Islet precursor cell (in vitro differentiated cells): Measurements from ENCODE around the gene PIGT.

Experiments used
- DNase-seq: peaks from one replicate; pipeline ENCODE4 v3.0.0-alpha.2; 2018

The PIGT gene

DNA sequence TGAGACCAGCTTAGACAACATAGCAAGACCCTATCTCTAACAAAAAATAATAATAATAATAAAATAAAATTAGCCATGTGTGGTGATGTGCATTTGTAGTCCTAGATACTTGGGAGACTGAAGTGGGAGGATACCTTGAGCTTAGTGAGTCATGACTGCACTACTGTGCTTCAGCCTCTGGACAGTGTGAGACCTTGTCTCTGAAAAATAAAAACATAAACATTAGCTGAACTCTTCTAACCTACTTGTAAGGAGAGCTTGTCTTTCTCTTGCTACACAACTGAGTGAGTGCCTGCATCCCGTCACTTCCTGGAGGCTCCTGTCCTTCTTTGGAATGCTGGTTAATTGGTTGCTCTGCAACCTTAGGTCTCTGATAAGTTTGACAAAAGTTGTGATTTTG lies 13.0 kb upstream of the PIGT start:
- no peak for DNase-seq

DNA sequence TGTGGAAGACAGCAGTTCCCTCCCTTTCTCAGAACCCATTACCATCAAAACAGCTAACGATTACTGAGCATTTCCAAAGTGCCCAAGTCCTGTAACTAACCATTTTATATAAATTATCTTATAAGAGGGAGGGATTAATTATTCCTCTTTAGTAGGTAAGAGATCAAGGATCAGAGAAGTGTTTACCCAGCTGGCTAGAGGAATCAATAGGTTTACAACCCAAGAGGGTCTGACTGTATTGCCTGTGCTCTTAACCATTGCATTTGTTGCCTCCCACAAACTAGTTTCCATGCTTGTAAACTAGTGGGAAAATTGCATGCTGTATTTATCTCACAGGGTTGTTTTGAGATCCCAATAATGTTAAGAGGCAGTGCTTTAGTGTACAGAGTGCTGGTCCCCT lies 11.5 kb upstream of the PIGT start:
- DNase-seq, result no peak

DNA sequence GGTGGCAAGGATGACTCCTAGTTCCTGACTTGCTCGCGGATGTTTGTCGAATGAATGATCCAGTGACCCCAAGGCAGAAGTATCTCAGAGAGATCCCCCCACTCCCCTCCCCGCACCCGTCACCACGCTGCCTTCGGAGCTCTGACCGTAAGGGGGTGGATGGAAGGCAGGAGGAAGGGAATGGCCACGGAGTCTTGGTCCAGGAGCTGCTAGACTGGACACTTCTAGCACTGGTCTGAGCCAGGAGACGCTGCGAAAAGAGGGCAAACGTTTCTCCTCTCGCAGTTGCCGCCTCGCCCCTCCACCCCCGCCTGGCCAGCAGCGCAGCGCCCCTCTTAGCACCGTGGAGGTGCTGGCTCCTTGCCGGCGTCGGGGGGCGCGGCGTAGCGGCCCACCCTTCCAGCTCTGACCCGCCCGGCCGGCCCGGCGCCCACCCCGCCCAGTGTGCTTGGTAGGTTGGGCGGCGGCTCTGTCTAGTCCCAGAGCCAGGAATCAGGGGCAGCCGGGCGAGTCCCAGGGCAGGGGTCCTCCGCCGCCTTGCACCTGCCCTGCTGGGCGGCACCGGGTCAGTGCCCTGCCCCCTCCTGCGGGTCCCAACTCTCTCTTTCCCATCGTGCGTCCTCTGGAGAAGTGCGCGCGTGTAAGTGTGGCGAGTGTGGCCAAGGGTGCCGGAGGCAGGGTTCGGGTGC lies 10.2 kb upstream of the PIGT start:
- no peak for DNase-seq

DNA sequence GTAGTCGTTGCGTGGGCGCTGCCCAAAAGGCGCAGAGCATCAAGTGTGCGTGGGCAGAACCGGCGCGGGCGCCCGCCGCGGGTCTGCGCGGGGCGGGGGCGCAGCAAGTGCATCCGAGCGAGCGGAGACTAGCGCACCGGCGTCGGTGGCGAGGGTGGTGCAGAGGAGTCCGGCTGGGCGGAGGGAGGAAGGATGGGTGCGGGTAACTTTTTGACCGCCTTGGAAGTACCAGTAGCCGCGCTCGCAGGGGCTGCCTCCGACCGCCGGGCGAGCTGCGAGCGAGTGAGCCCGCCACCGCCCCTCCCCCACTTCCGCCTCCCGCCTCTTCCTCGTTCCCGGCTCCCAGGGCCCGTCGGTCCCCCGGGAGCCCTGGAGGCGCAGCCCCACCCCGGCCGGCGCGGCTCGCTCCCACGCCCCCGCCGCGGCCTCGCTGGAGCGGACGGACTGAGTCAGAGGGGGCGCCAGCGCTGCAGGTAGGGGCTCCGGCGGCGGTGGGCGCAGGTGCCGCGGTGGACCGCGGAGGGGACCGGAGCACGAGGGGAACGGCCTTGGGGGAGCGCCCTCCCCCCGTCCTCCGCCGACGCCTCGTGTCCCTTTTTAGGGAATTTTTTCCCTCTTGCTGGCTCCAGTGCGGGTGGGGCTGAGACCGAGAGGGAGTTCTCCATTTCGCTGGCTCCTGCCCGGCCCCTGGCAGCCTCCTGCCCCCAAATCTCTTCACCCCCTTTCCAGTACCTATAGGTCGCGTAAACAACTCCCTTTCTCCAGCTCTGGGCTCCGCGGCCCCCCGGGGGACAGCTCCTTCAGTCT lies 9.5 kb upstream of the PIGT start:
- DNase-seq, result peak; percentile 66

DNA sequence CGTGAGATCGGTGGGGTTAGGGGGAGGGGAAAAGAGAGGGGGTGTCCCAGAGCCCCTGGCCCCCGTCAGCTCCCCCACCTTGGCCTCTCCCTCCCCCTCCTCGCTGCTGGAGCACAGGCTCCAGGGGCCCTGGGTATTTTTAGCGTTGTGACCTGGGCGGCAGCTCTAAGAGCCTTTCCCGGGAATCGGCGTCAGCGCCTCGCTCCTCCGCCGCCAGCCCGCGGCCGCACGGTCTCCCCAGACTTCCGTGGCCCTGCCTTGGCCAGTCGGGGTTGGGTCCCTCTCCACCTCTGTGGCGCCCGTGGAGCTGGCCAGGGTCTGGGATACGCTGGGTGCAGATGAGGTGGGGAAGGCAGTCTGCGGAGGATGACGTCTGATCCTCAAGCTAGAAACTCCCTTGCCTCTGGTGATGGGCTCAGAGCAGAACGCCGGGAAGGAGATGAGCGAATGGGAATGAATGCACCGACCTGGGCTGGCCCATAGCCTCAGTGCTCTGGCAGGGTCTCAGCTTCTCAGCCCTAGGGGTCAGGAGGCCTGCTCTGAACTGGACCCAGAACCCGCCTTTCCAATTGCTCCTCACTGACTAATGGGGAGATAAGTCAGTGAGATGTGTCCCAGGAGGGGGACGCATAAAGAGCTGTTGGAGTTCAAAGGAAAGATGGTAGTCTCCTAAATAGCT lies 8.7 kb upstream of the PIGT start:
- DNase-seq, result peak; percentile 73

DNA sequence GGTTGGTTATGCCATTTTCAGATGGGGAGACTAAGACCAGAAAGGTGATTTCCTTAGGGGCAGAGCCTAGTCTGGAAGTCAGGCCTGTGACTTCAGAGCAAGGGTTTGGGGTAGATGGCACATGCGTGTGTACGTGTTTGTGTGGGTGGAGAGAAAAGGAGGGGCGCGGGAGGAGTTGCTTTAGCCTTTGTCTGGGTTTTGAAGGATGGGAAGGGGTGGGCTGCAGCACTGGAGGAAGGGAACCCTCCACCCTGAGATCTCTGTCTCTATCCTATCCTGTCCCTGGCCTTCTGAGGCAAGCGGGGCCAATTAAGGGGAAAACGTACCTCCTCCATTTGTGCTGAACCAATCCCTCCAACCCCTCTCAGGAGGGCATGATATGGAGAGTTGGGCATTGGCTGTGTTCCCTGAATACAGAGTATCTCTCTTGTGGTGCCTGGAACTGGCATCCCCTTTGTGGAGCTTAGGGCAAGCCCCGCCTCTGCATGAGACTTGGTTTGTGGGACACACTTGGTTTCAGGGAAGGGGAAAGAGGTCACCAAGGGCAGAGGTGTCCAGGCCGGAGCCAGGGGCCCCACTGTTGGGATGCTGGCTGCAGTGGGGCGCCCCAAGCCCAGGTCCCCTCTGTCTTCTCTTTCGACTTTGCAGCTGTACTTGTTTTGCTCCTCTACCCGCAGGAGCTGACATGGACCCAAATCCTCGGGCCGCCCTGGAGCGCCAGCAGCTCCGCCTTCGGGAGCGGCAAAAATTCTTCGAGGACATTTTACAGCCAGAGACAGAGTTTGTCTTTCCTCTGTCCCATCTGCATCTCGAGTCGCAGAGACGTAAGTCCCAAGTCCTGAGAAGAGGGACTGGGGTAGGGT lies 7.9 kb upstream of the PIGT start, which contains the start of gene DBNDD2:
DBNDD2 (plus strand) TSS at position 507 of the 863 bp plus-strand sequence; CDS start at position 686, 179 bp downstream.
- DNase-seq, result no peak

DNA sequence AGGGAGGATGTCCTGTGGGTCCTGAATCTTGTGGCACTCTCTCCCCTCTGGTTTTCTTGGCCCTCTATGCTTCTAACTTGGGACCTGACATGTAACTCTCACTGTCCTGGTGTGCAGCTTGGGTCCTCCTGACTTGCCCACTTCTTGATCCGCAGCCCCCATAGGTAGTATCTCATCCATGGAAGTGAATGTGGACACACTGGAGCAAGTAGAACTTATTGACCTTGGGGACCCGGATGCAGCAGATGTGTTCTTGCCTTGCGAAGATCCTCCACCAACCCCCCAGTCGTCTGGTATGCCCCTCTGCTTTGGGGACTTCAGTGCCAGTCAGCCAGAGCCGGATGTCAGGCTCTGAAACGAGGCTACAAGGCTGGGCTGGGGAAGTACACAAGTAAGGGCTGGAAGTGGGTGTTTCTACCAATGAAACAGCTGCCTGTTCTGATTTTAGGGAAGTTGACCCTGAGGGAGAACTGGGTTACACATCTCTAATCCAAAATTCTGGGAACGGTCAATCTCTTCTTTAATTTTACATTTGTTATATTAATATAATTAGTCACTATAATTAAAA lies 7.2 kb upstream of the PIGT start:
- no peak for DNase-seq

DNA sequence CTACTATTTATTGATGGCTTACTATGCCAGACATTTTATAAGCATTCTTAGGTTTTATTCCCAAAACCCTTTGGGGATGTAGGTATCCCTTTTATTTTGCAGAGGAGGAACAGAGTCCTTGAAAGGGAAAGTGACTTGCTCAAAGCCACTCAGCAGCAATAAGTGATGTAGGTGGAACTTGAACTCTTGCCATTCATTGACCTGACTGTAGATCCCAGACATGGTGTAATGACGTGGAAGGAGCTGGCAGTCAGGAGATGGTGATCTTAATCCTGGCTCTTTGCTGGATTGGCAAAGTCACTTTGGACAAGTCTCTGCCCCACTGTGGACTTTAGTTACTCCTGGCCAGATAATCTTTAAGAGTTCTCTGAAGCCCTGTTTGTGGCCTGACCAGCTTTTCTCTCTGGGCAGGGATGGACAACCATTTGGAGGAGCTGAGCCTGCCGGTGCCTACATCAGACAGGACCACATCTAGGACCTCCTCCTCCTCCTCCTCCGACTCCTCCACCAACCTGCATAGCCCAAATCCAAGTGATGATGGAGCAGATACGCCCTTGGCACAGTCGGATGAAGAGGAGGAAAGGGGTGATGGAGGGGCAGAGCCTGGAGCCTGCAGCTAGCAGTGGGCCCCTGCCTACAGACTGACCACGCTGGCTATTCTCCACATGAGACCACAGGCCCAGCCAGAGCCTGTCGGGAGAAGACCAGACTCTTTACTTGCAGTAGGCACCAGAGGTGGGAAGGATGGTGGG lies 6.2 kb upstream of the PIGT start:
- DNase-seq, result no peak

DNA sequence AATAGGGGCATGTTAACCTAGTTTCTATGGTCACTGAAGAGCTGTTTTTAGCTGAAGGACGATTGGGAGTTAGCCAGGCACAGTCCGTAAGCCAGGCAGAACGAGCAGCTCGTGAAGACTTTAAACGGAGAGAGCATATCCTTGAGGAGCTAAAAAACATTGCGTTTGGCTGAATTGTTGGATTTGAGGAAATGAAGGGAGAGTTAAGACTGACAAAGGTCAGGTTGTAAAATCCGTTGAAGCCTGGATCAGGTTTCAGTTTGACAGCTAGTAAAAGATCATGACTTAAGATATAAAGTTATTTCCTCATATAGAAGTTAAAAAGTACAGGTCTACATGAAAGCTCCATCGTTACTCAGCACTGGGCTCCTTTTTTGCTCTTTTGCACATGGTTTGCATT lies 5.1 kb upstream of the PIGT start:
- no peak for DNase-seq

DNA sequence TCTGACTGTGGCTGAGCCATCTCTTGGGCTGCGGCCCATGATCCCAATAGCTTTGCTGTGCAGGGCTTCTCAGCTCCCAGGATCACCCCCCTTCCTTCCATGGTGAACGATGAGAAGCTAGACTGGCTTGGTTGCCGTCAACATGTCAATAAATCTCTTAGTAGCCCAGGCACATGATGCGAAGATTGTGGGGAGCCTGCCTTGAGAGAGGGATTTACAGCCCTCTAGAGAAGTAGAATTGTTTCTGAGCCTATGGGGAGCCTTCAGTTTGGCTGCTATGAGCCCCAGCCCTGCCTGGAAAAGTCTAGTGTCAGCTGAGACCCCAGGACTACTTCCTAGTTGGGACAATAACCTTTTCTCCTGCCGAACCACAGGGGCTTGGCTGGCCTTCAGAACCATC lies 3.3 kb upstream of the PIGT start:
- no peak for DNase-seq

DNA sequence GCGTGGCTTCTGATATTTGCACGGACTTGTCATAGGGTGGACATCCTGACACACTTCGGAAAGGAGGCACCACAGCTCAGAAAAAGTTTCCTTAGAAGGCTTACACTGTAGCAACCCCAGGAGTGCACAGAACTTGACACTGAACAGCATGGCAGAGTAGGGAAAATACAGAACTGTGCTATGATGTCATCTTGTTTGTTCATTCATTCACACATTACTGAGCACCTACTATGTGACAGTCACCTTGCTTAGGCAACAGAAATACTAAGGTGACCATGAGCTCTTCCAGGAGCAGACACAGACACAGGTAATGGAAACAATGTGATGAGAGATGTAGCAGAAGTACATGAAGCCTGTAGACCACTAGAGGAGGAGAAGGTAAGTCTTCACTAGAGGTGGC lies 2.5 kb upstream of the PIGT start:
- DNase-seq, result no peak

DNA sequence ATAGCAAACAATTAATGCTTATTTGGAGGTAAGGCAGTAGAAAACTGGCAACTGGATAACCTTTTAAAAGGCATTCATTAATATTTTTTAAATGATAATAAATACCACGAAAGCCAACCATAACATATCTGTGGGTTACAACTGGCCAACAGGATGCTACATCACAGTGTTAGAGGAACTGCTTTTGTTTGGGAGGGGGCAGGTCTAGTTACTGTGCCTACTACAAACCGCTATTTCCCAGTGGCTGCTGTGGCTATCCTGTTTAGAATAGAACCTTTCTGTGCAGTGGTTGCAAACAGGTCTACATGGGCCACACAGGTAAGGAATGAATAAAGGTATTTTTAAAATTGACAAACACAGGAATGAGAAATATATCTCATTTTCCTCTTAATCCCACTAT lies 976 bp downstream of the PIGT start:
- no peak for DNase-seq

DNA sequence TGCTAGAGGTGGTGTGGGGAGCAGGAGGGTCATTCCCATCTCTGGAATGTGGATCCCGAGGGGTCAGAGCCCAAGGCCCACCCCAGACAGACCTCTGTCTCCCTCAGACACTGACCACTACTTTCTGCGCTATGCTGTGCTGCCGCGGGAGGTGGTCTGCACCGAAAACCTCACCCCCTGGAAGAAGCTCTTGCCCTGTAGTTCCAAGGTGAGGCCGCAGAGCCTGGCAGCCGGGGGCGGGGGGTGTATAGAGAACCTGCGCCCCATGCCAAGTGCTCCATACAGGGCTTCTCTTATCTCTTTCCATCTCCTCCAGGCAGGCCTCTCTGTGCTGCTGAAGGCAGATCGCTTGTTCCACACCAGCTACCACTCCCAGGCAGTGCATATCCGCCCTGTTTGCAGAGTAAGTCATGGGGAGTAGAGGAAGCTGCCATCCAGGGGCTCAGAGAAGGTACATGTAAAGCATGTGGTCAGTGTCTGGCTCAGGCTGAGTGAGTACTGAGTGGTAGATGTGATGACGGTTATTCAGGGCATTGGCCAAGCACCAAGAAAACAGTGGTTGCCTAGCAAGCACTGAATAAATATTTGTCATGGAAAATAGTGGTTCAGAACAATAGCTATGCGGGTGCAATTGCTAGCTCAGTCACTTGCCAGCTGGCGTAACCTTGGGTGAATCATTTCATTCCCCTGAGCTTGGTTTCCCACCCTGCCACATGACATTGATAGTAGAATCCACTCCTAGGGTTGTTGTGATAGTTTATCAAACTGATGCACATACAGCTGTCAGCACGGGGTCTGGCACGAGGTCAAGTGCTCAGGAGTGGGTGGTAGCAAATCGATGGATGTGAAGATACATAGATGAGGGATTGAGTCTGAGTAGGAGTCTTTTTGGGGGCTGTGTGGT lies 3.5 kb downstream of the PIGT start:
- no peak for DNase-seq

DNA sequence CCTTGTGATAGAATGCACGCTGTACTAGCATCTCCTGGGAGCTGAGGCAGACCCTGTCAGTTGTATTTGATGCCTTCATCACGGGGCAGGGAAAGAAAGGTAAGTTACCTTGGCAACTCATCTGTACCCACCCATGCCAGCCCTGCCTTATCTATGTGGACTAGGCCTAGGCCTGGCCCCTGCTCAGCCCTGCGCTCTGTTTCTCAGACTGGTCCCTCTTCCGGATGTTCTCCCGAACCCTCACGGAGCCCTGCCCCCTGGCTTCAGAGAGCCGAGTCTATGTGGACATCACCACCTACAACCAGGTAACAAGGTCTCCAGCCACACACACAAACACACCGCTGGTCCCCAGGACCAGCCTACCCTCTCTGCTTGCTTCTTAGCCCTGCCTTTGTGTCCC lies 4.2 kb downstream of the PIGT start:
- no peak for DNase-seq

DNA sequence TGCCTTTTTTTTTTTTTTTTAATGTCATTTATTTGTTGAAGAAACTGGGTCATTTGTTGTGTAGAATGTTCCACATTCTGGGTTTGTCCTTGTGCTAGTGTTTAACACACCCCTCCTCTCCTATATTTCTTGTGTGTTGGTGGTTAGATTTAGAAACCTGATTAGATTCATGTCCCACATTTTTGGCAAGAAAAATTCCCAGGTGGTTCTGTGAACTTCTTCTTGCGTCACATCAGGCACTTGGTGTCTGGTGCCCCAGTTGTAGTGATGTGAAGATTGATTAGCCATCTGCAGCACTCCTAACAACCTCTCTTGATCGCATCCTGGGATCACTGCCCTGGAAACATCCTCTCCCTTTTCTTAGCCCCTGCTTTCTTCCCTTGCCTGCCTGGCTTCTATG lies 7.8 kb downstream of the PIGT start:
- DNase-seq, result no peak

DNA sequence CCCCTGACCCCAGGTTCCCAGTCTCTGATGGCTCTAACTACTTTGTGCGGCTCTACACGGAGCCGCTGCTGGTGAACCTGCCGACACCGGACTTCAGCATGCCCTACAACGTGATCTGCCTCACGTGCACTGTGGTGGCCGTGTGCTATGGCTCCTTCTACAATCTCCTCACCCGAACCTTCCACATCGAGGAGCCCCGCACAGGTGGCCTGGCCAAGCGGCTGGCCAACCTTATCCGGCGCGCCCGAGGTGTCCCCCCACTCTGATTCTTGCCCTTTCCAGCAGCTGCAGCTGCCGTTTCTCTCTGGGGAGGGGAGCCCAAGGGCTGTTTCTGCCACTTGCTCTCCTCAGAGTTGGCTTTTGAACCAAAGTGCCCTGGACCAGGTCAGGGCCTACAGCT lies 9.6 kb downstream of the PIGT start:
- DNase-seq, result no peak

DNA sequence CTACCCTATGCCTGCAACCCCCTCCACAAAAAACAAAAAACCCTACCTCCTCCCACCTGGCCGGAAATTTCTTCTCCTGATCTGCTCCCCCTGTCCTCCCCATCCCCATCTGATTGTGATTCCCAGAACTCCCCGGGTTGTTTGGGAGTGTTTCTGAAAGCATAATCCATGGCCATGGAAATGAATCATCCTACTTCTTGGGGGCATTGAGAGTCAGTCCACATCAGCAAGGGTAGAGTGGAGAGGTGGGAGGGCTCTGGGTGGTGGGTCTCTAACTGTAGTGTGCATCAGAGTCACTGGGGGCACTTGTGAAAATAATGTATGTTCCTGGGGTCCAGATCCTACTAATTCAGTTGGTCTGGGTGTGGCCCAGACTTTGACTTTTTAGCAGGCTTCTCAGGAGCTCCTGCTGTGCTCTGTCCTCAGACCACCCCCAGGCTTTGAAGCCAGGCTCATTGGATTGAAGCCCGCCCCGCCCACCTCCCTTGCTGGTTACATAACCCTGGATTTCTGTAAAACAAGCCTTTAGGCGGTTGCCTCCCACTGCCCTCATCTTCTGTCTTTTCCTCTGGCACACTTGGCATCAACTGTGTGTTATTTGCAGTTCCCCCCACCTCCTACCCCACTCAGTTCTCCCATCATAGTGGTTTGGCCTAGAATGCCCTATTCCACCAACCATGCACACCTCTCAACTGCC lies 10.5 kb downstream of the PIGT start:
- DNase-seq, result no peak

DNA sequence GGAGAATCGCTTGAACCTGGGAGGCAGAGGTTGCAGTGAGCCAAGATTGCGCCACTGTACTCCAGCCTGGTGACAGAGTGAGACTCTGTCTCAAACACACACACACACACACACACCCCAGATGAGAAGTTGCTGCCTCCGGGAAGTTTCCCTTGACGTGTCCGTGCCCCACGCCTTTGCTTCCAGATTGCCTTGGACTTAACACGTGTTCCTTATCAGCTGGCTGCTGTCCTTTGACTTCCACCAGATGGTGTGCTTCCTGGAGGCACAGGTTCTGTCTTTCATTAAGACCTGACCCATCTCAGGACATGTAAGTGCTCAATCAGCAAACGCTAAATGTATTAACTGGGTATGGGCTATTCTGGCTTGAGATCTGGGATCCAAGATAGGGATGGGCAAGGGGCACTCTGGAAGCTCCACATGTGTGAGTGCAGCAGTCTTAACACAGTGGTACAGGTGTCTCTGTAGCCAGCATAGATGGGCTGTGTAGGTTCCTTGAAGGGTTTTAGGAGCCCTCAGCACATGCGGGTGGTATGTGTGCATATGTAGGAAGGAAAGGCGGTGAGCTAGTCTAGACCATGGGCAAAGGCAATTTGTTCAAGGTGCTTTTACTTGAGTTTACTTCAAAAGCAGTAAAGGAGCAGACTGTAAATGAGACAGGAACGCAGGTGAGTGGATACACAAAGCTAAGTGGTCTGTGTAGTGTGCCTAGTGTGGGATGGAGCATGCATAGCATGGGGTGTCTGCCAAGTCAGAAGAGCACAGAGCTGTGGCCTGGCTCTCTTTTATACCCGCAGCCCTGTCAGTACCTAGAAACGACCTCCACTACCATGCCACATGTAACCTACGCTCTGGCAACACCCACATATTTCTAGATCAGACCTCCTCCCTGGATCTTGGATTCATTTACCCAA lies 11.6 kb downstream of the PIGT start:
- DNase-seq, result no peak

DNA sequence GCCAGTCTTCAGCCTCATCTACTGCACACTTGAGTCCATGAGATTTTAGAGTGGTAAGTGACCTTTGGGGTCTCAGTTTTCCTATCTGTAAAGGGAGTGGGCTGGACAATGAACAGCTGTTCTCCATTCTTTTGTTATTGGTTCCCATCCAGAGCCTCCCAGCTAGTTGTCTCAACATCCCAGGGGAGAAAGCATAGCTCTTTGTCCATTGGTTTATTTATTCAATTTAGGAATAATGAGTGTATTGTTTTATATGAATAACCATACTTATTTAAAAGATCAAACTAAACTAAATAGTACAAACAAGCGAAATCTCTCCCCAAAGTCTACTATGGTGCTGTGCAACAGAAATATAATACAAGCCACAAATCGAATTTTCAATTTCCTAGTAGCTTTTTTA lies 13.7 kb downstream of the PIGT start:
- DNase-seq, result no peak
